K562 (cell line): ENCODE data around the gene FRAT1. TPM values are rescaled to one million over a fixed set of nuclear protein-coding genes. Genes with fewer than 3 reads are reported as not detected.

Source experiments
- ATAC-seq: fragments of 200-7000 bp; cut with Tn5 transposase; 3 replicates; pipeline ENCODE4 v1.9.1; 2020; ENCODE audit warnings: moderate library complexity
- BruUV-seq: library from RNA; stranded (reverse); fragments of 400-500 nt; replicated peaks from 2 replicates; lab custom pipeline; 2021; lab: Mats Ljungman, UMichigan
- CTCF ChIA-PET: fragments of 300-600 bp; formaldehyde crosslinking; extraction: SDS; loops from one replicate; lab custom pipeline; 2021; ENCODE audit warnings: low intra/inter-chr PET ratio; lab: Yijun Ruan, JAX
- POLR2A ChIA-PET: fragments of 300-600, 350-650 bp; sonication (Branson Sonifier 250); formaldehyde crosslinking; extraction: SDS; loops from one replicate; lab custom pipeline; 2021; ENCODE audit warnings: antibody characterized with exemption, inconsistent platforms; lab: Yijun Ruan, JAX
- DNase-seq, 4 experiments: peaks; one replicate each; pipeline versions ENCODE4 v3.0.0 to v3.0.0-alpha.2; 2011 to 2018; ENCODE audit warnings: low spot score in 3 of 4, mixed read lengths in 3 of 4; ENCODE audit errors: extremely low read depth in 1 of 4
- FAIRE-seq: peaks from 2 replicates; lab custom pipeline; 2011; peaks lifted over from hg19 to GRCh38; lab: Jason Lieb, UNC
- H2AFZ ChIP-seq: 2 replicates; pipeline ENCODE4 v1.6.0; 2011; ENCODE audit warnings: low read depth, low read length, control low read depth, inconsistent platforms
- H3K27ac ChIP-seq: fragments of 200-600 bp; 3 replicates; pipeline ENCODE4 v1.8.0; 2011; ENCODE audit warnings: low read depth, mild to moderate bottlenecking, control low read depth, inconsistent platforms, low read length, moderate library complexity, mixed read lengths; ENCODE audit errors: extremely low read depth
- H3K27me3 ChIP-seq, 2 experiments: fragments of 300-600 bp in 1 of 2; 2 replicates in 1 of 2; 3 replicates in 1 of 2; pipeline versions ENCODE4 v1.6.0 to v1.8.0; 2011; ENCODE audit warnings: inconsistent platforms in 2 of 2, low read length in 2 of 2, mild to moderate bottlenecking in 1 of 2, mixed read lengths in 1 of 2, moderate library complexity in 1 of 2; ENCODE audit not compliant: control insufficient read depth in 2 of 2, insufficient read depth in 2 of 2
- H3K36me3 ChIP-seq: fragments of 300-600 bp; 3 replicates; pipeline ENCODE4 v1.8.0; 2011; ENCODE audit warnings: mild to moderate bottlenecking, low read length, inconsistent platforms; ENCODE audit not compliant: control insufficient read depth, insufficient read depth
- H3K4me1 ChIP-seq, 2 experiments: fragments of 200-600 bp in 1 of 2; replicated peaks in 1 of 2; 2 replicates in 1 of 2; 3 replicates in 1 of 2; pipeline versions ENCODE4 v1.5.1 to v1.8.0; 2011; ENCODE audit warnings: inconsistent platforms in 2 of 2, low read length in 2 of 2, mild to moderate bottlenecking in 1 of 2, mixed read lengths in 1 of 2, moderate library complexity in 1 of 2; ENCODE audit not compliant: control insufficient read depth in 2 of 2, insufficient read depth in 2 of 2
- H3K4me2 ChIP-seq: 2 replicates; pipeline ENCODE4 v1.6.1; 2011; ENCODE audit warnings: low read length, control low read depth, inconsistent platforms, mixed read lengths; ENCODE audit not compliant: insufficient read depth
- H3K4me3 ChIP-seq: fragments of 200-600 bp; sonication (generic), shearing (Covaris generic); 2 replicates; pipeline ENCODE4 v1.5.1; 2016; ENCODE audit warnings: control low read depth, inconsistent platforms
- H3K79me2 ChIP-seq: fragments of 200-600 bp; 3 replicates; pipeline ENCODE4 v1.8.0; 2011; ENCODE audit warnings: low read length, inconsistent platforms; ENCODE audit not compliant: control insufficient read depth, insufficient read depth
- H3K9ac ChIP-seq, 2 experiments: 2 replicates each; pipeline versions ENCODE4 v1.6.0 to v1.6.1; 2011; ENCODE audit warnings: low read depth in 2 of 2, low read length in 2 of 2, control low read depth in 1 of 2, inconsistent platforms in 1 of 2, mild to moderate bottlenecking in 1 of 2, mixed read lengths in 1 of 2; ENCODE audit not compliant: insufficient read depth in 1 of 2
- H3K9me1 ChIP-seq: one replicate; pipeline ENCODE4 v1.6.0; 2011; ENCODE audit warnings: inconsistent platforms, mild to moderate bottlenecking, low read length, moderate library complexity; ENCODE audit not compliant: control insufficient read depth, insufficient read depth
- H3K9me3 ChIP-seq: replicated peaks from 2 replicates; pipeline ENCODE4 v1.5.1; 2011; ENCODE audit warnings: low read depth, low read length, inconsistent platforms; ENCODE audit not compliant: control insufficient read depth, insufficient read depth
- H4K20me1 ChIP-seq: replicated peaks from 2 replicates; pipeline ENCODE4 v1.6.1; 2011; ENCODE audit warnings: low read length, inconsistent platforms, mixed read lengths; ENCODE audit not compliant: control insufficient read depth, insufficient read depth
- CBX3 ChIP-seq, 2 experiments: IDR thresholded peaks; 1 replicate in 1 of 2; 2 replicates in 1 of 2; pipeline ENCODE4 v1.6.1; 2012; ENCODE audit warnings: inconsistent platforms in 2 of 2, low read length in 2 of 2, borderline replicate concordance in 1 of 2, control low read depth in 1 of 2
- HOXB6 ChIP-seq: fragments of 250-450 bp; sonication (Bioruptor Pico); IDR thresholded peaks from 2 replicates; pipeline ENCODE4 v1.5.1; 2022; ENCODE audit warnings: mild to moderate bottlenecking, borderline replicate concordance
- MTF1 ChIP-seq: fragments of 250-450 bp; sonication (Bioruptor Pico); IDR thresholded peaks from 2 replicates; pipeline ENCODE4 v1.9.0; 2021; ENCODE audit warnings: moderate library complexity, mild to moderate bottlenecking, inconsistent platforms, borderline replicate concordance
- NONO ChIP-seq, 2 experiments: fragments of 200-400 bp in 1 of 2; fragments of 450-650 bp in 1 of 2; formaldehyde crosslinking in 1 of 2; IDR thresholded peaks; 2 replicates each; pipeline ENCODE4 v1.6.1; 2017; ENCODE audit warnings: low read depth in 2 of 2, mild to moderate bottlenecking in 2 of 2, moderate library complexity in 2 of 2, low read length in 1 of 2
- POLR2A ChIP-seq: fragments of 450-650 bp; conservative IDR thresholded peaks from 2 replicates; pipeline ENCODE4 v1.6.1; 2016
- POLR2G ChIP-seq: fragments of 200-400 bp; formaldehyde crosslinking; IDR thresholded peaks from 2 replicates; pipeline ENCODE4 v1.6.1; 2017; ENCODE audit warnings: low read depth, mild to moderate bottlenecking, antibody characterized with exemption, low read length, moderate library complexity
- RBM17 ChIP-seq: fragments of 200-400 bp; formaldehyde crosslinking; IDR thresholded peaks from 2 replicates; pipeline ENCODE4 v1.6.1; 2017; ENCODE audit warnings: low read depth, mild to moderate bottlenecking, low read length, borderline replicate concordance
- SRSF3 ChIP-seq: fragments of 200-400 bp; formaldehyde crosslinking; IDR thresholded peaks from 2 replicates; pipeline ENCODE4 v1.6.1; 2016; ENCODE audit warnings: mild to moderate bottlenecking, low read length, moderate library complexity; ENCODE audit not compliant: insufficient read depth
- TRIM24 ChIP-seq, 2 experiments: fragments of 450-650 bp; IDR thresholded peaks; 2 replicates each; pipeline ENCODE4 v1.6.1; 2016
- WGBS: fragments of 100-300 bp; shearing (Covaris generic); methylation state at CpG from one replicate; pipeline ENCODE4 v1.1.6; 2016; ENCODE audit warnings: low coverage, mixed read lengths; ENCODE audit not compliant: insufficient coverage; ENCODE audit errors: missing lambda C conversion rate; 5-methylcytosine and 5-hydroxymethylcytosine counted together
- in situ Hi-C: fragments of 300-500 bp; cut with MboI; formaldehyde crosslinking; loops from 4 replicates; pipeline ENCODE4 v1.15.0; 2018; ENCODE audit warnings: inconsistent platforms, mixed read lengths
- intact Hi-C: fragments of 100-400 bp; cut with micrococcal nuclease; formaldehyde crosslinking; loops from 2 replicates; pipeline ENCODE4 v1.14.2; 2022
- polyA plus RNA-seq, 8 experiments: library from polyadenylated mRNA; depleted of rRNA in 4 of 8; stranded (reverse) in 5 of 8; unstranded in 3 of 8; fragments of >200 nt; fragmentation: Nextera tagmentation in 2 of 8; fragmentation: Illumina TruSeq in 1 of 8; extraction: Ambion mirVana in 2 of 8; extraction: Trizol in 1 of 8; gene quantifications; 2 replicates each; pipeline versions ENCODE4 v1.2.1 to v1.2.3, GENCODE V29; 2011 to 2014; ENCODE audit warnings: inconsistent platforms in 1 of 8, missing spikeins in 1 of 8
- total RNA-seq, 7 experiments: library from RNA; depleted of rRNA in 6 of 7; stranded (reverse); fragments of >200 nt in 6 of 7; fragmentation: Illumina TruSeq in 2 of 7; extraction: Trizol in 2 of 7; gene quantifications; 2 replicates each; pipeline versions ENCODE4 v1.2.1 to v1.2.3, GENCODE V29; 2011 to 2021; ENCODE audit warnings: low replicate concordance in 1 of 7
- TF ChIP-seq, protein P1 (sequence below): fragments of 450-650 bp; IDR thresholded peaks from 2 replicates; pipeline ENCODE4 v1.6.1; 2018; ENCODE audit not compliant: partially characterized antibody
- TF ChIP-seq, protein P2 (sequence below): fragments of 250-450 bp; sonication (Bioruptor Pico); IDR thresholded peaks from 2 replicates; pipeline ENCODE4 v1.8.0; 2021; ENCODE audit warnings: moderate library complexity, mild to moderate bottlenecking, inconsistent platforms
- TF ChIP-seq, protein P3 (sequence below), 2 experiments: fragments of 450-650 bp; conservative IDR thresholded peaks; 2 replicates each; pipeline ENCODE4 v1.6.1; 2017; ENCODE audit warnings: mild to moderate bottlenecking in 2 of 2, moderate library complexity in 2 of 2

The FRAT1 gene
- total and polyA plus RNA-seq, 9 of the 15 experiments (the other 6 are each of a cell fraction or from before 2014, with no cell fraction given), result 0.11 to 4.6 (median 1.4) TPM

DNA sequence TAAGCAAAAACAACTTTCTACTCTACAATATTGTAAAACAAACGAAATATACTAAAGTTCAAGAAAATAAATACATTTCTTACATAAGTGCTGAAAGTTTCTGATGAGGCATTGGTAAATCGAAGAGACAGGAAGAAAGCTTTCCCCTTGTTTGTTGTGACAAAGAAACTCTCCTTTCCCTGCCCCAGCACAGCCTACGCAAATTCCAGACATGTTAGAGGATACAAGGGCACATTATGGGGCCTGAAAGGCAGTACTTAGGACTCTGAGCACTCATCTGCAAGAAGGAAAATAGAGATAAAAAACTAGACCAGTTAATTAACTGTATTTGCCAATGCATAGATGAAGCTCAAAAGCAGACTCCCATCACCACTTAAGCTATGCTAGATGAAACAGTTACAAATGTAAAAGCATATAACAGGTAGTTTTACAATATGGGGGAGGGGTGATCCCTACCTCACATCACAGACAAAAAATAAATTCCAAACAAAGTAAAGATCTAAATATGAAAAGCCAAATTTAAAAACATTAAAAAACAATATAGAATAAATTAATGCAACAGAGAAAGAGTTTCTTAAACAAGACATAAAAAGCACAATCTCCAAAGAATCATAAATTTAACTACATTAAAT is 48.4 kb upstream of the FRAT1 start:
- H3K27me3 ChIP-seq, result no peaks in the 10 kb centered on the region
- intact Hi-C loops (no loop called here), in situ Hi-C loops (no loop called here)
- no peak overlapping the region for H2AFZ ChIP-seq
- FAIRE-seq (no peak), ATAC-seq (no peak), DNase-seq (peak in 2 of 4 experiments; percentile 12 to 18)
- no peak overlapping the region for H3K27ac ChIP-seq
- H3K9ac ChIP-seq, result no peak overlapping the region
- H3K79me2 ChIP-seq, result peaks cover 39% of the 10 kb centered on the region
- no peak overlapping the region for H3K4me3 ChIP-seq
- POLR2A ChIA-PET, result no interaction called here
- WGBS, result 77% methylated on average over 3 of the region's 3 CpGs
- H3K9me3 ChIP-seq, result peaks cover 7% of the 10 kb centered on the region
- no peaks in the 10 kb centered on the region for H3K4me1 ChIP-seq
- no peak overlapping the region for H3K4me2 ChIP-seq
- no TSS peak for BruUV-seq
- H3K36me3 ChIP-seq, result peaks cover 6% of the 10 kb centered on the region; the same call in 2 of the 3 replicates
- TF ChIP-seq POLR2G, result no peak
- TF ChIP-seq, protein P1, sequence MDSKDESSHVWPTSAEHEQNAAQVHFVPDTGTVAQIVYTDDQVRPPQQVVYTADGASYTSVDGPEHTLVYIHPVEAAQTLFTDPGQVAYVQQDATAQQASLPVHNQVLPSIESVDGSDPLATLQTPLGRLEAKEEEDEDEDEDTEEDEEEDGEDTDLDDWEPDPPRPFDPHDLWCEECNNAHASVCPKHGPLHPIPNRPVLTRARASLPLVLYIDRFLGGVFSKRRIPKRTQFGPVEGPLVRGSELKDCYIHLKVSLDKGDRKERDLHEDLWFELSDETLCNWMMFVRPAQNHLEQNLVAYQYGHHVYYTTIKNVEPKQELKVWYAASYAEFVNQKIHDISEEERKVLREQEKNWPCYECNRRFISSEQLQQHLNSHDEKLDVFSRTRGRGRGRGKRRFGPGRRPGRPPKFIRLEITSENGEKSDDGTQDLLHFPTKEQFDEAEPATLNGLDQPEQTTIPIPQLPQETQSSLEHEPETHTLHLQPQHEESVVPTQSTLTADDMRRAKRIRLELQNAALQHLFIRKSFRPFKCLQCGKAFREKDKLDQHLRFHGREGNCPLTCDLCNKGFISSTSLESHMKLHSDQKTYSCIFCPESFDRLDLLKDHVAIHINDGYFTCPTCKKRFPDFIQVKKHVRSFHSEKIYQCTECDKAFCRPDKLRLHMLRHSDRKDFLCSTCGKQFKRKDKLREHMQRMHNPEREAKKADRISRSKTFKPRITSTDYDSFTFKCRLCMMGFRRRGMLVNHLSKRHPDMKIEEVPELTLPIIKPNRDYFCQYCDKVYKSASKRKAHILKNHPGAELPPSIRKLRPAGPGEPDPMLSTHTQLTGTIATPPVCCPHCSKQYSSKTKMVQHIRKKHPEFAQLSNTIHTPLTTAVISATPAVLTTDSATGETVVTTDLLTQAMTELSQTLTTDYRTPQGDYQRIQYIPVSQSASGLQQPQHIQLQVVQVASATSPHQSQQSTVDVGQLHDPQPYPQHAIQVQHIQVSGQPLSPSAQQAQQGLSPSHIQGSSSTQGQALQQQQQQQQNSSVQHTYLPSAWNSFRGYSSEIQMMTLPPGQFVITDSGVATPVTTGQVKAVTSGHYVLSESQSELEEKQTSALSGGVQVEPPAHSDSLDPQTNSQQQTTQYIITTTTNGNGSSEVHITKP, result no peak
- no peak for TF ChIP-seq HOXB6 (CRISPR knock-in tag)
- TF ChIP-seq POLR2A, result no peak
- TF ChIP-seq RBM17, result no peak
- TF ChIP-seq NONO (IDR thresholded peaks at IDR 0.05; ENCODE audit: low read depth in 2 of 2, low read length in 1 of 2), result no peak
- TF ChIP-seq MTF1 (CRISPR knock-in tag), result no peak
- TF ChIP-seq CBX3 (IDR thresholded peaks at IDR 0.05; ENCODE audit: borderline replicate concordance in 1 of 2, low read length in 2 of 2), result 0 out of 3 replicates have a peak, but pooled peaks of 1 of the 2 experiments have one; percentile 29
- TF ChIP-seq, protein P2, sequence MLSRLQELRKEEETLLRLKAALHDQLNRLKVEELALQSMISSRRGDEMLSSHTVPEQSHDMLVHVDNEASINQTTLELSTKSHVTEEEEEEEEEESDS, result no peak
- TF ChIP-seq TRIM24 (IDR thresholded peaks at IDR 0.05), result peak; percentile 41 to 58; a peak in 2 of 4 replicates
- TF ChIP-seq, protein P3, sequence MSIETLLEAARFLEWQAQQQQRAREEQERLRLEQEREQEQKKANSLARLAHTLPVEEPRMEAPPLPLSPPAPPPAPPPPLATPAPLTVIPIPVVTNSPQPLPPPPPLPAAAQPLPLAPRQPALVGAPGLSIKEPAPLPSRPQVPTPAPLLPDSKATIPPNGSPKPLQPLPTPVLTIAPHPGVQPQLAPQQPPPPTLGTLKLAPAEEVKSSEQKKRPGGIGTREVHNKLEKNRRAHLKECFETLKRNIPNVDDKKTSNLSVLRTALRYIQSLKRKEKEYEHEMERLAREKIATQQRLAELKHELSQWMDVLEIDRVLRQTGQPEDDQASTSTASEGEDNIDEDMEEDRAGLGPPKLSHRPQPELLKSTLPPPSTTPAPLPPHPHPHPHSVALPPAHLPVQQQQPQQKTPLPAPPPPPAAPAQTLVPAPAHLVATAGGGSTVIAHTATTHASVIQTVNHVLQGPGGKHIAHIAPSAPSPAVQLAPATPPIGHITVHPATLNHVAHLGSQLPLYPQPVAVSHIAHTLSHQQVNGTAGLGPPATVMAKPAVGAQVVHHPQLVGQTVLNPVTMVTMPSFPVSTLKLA (conservative IDR thresholded peaks at IDR 0.05), result no peak
- no peak for TF ChIP-seq SRSF3
- H4K20me1 ChIP-seq, result no peaks in the 10 kb centered on the region
- no peaks in the 10 kb centered on the region for H3K9me1 ChIP-seq
- CTCF ChIA-PET, result interaction anchor here (0.6 kb wide), 1 partner anchor 868 kb away, joined by 3 read pairs; no protein-coding TSS in a partner anchor
